CD8-positive, alpha-beta memory T cell (primary cell): Measurements from ENCODE around the gene SPN. TPM values are rescaled to one million over a fixed set of nuclear protein-coding genes. Genes with fewer than 3 reads are reported as not detected.
"Not testable (repeated sequence)": the region's sequence is repeated elsewhere in the genome, so short reads cannot be mapped to it uniquely, and the experiment has no call there.

Experiments
- CTCF ChIA-PET: fragments of 350-600 bp; sonication (Branson Sonifier 250); formaldehyde crosslinking; loops from one replicate; lab custom pipeline; 2021; ENCODE audit warnings: antibody characterized with exemption; lab: Charles Lee
- POLR2A ChIA-PET: fragments of 350-600 bp; sonication (Branson Sonifier 250); formaldehyde crosslinking; loops from one replicate; lab custom pipeline; 2021; ENCODE audit warnings: antibody characterized with exemption; lab: Charles Lee
- DNase-seq, 5 donors: peaks; one replicate each; pipeline versions ENCODE4 v3.0.0 to v3.0.0-alpha.2; 2020 to 2022; ENCODE audit warnings: mixed read lengths in 1 of 5
- H3K27ac ChIP-seq: one replicate; pipeline ENCODE4 v1.7.0; 2013; ENCODE audit warnings: low read depth, mild to moderate bottlenecking, low read length, moderate library complexity
- H3K27me3 ChIP-seq: 2 replicates; pipeline ENCODE4 v1.7.0; 2013; ENCODE audit warnings: low read length, mild to moderate bottlenecking; ENCODE audit not compliant: insufficient read depth, poor library complexity, severe bottlenecking
- H3K36me3 ChIP-seq: 2 replicates; pipeline ENCODE4 v1.7.0; 2013; ENCODE audit warnings: mild to moderate bottlenecking, low read length, moderate library complexity; ENCODE audit not compliant: insufficient read depth
- H3K4me1 ChIP-seq: 2 replicates; pipeline ENCODE4 v1.7.0; 2013; ENCODE audit warnings: mild to moderate bottlenecking, low read length, moderate library complexity; ENCODE audit not compliant: insufficient read depth
- H3K4me3 ChIP-seq: 2 replicates; pipeline ENCODE4 v1.7.0; 2013; ENCODE audit warnings: mild to moderate bottlenecking, low read length
- H3K9me3 ChIP-seq: 2 replicates; pipeline ENCODE4 v1.7.0; 2013; ENCODE audit warnings: mild to moderate bottlenecking, low read length
- H3K27ac Mint-ChIP-seq, 8 donors: one replicate each; pipeline ENCODE4 v1.8.0; 2020 to 2021; ENCODE audit warnings: mixed read lengths in 8 of 8, mild to moderate bottlenecking in 6 of 8, inconsistent platforms in 3 of 8, moderate library complexity in 3 of 8
- H3K27me3 Mint-ChIP-seq, 2 donors: one replicate each; pipeline ENCODE4 v1.8.0; 2020 to 2021; ENCODE audit warnings: mixed read lengths in 2 of 2, mild to moderate bottlenecking in 1 of 2, moderate library complexity in 1 of 2
- H3K36me3 Mint-ChIP-seq, 3 donors: one replicate each; pipeline ENCODE4 v1.8.0; 2020 to 2021; ENCODE audit warnings: mixed read lengths in 3 of 3, inconsistent platforms in 1 of 3, mild to moderate bottlenecking in 1 of 3
- H3K4me1 Mint-ChIP-seq, 3 donors: one replicate each; pipeline ENCODE4 v1.8.0; 2020 to 2021; ENCODE audit warnings: mixed read lengths in 3 of 3, inconsistent platforms in 1 of 3, mild to moderate bottlenecking in 1 of 3
- H3K4me3 Mint-ChIP-seq, 7 donors: one replicate each; pipeline ENCODE4 v1.8.0; 2020 to 2021; ENCODE audit warnings: mixed read lengths in 7 of 7, mild to moderate bottlenecking in 6 of 7, moderate library complexity in 4 of 7, inconsistent platforms in 2 of 7
- H3K9me3 Mint-ChIP-seq, 5 donors: one replicate each; pipeline ENCODE4 v1.8.0; 2020 to 2022; ENCODE audit warnings: mixed read lengths in 5 of 5, mild to moderate bottlenecking in 3 of 5, moderate library complexity in 2 of 5, inconsistent platforms in 1 of 5
- polyA plus RNA-seq: library from polyadenylated mRNA; unstranded; fragments of 300-500 nt; fragmentation: Illumina TruSeq; gene quantifications from one replicate; pipeline ENCODE4 v1.2.3, GENCODE V29; 2021
- total RNA-seq, 2 experiments: library from RNA; stranded (reverse); gene quantifications; one replicate each; pipeline ENCODE4 v1.2.3, GENCODE V29; 2021

SPN gene
- total and polyA plus RNA-seq, 3 experiments from 2014 or later, result 136 to 255 (median 144) TPM

GRCh38 chr16:29649588-29650494 lies 13.2 kb upstream of the SPN start:
- Mint-ChIP-seq H3K9me3 (no peaks in the 10 kb centered on the region), H3K36me3 (no peaks in the 10 kb centered on the region), H3K4me1 (peaks cover 5 to 9% (median 9%) of the 10 kb centered on the region in 3 donors), H3K4me3 (no peak overlapping the region), H3K27me3 (no peaks in the 10 kb centered on the region), H3K27ac (peak overlapping the region in 2 of 8 donors; percentile 22 to 29)
- Histone ChIP-seq H3K4me3 (no peak overlapping the region), H3K27ac (no peak overlapping the region), H3K4me1 (peaks cover 7% of the 10 kb centered on the region), H3K9me3 (no peaks in the 10 kb centered on the region), H3K27me3 (no peaks in the 10 kb centered on the region), H3K36me3 (no peaks in the 10 kb centered on the region)
- CTCF ChIA-PET, result interaction anchor here (0.7 kb wide), 1 partner anchor 690 kb away, joined by 3 read pairs; no protein-coding TSS in a partner anchor
- DNase-seq, result no peak
- POLR2A ChIA-PET, result interaction anchor here (0.7 kb wide), 2 partner anchors 9 to 26 kb away, joined by 5 to 6 read pairs; no protein-coding TSS in a partner anchor

GRCh38 chr16:29650771-29651170 lies 12.3 kb upstream of the SPN start:
- peaks cover 1% of the 10 kb centered on the region for H3K4me1 ChIP-seq
- POLR2A ChIA-PET, result interaction anchor here (0.6 to 0.7 kb wide), 2 partner anchors 27 to 141 kb away, joined by 3 to 4 read pairs; no protein-coding TSS in a partner anchor
- H3K36me3 ChIP-seq, result no peaks in the 10 kb centered on the region
- Mint-ChIP-seq H3K9me3 (no peaks in the 10 kb centered on the region), H3K4me3 (no peak overlapping the region), H3K4me1 (peaks cover under 1 to 7% (median 5%) of the 10 kb centered on the region in 3 donors), H3K27ac (no peak overlapping the region), H3K36me3 (no peaks in the 10 kb centered on the region), H3K27me3 (no peaks in the 10 kb centered on the region)
- CTCF ChIA-PET, result interaction anchor here (1.2 kb wide), 1 partner anchor 49 kb away, joined by 3 read pairs; no protein-coding TSS in a partner anchor
- DNase-seq, result no peak
- H3K4me3 ChIP-seq, result no peak overlapping the region
- H3K27ac ChIP-seq, result no peak overlapping the region
- H3K27me3 ChIP-seq, result no peaks in the 10 kb centered on the region
- H3K9me3 ChIP-seq, result no peaks in the 10 kb centered on the region

GRCh38 chr16:29651774-29652349 lies 11.2 kb upstream of the SPN start:
- Mint-ChIP-seq H3K27ac (no peak overlapping the region), H3K4me1 (peaks cover 4 to 9% (median 4%) of the 10 kb centered on the region in 3 donors), H3K9me3 (no peaks in the 10 kb centered on the region), H3K36me3 (peaks cover 0 to 2% (median 0%) of the 10 kb centered on the region in 3 donors), H3K4me3 (no peak overlapping the region), H3K27me3 (no peaks in the 10 kb centered on the region)
- Histone ChIP-seq H3K9me3 (no peaks in the 10 kb centered on the region), H3K27ac (no peak overlapping the region), H3K27me3 (no peaks in the 10 kb centered on the region), H3K36me3 (no peaks in the 10 kb centered on the region), H3K4me1 (no peaks in the 10 kb centered on the region), H3K4me3 (no peak overlapping the region)
- ChIA-PET CTCF (interaction anchor here (1.2 kb wide), 1 partner anchor 48 kb away, joined by 3 read pairs; no protein-coding TSS in a partner anchor), POLR2A (no interaction called here)
- DNase-seq, result no peak

GRCh38 chr16:29653471-29653870 lies 9.6 kb upstream of the SPN start:
- peaks cover 0 to 2% (median 0%) of the 10 kb centered on the region in 3 donors for H3K36me3 Mint-ChIP-seq
- Histone ChIP-seq H3K4me1 (no peaks in the 10 kb centered on the region), H3K36me3 (no peaks in the 10 kb centered on the region), H3K27ac (no peak overlapping the region), H3K4me3 (no peak overlapping the region), H3K9me3 (no peaks in the 10 kb centered on the region), H3K27me3 (no peaks in the 10 kb centered on the region)
- no peaks in the 10 kb centered on the region for H3K9me3 Mint-ChIP-seq
- peaks cover 4 to 9% (median 5%) of the 10 kb centered on the region in 3 donors for H3K4me1 Mint-ChIP-seq
- CTCF ChIA-PET, result interaction anchor here (1.2 to 1.4 kb wide), 2 partner anchors 12 to 13 kb away, joined by 3 to 5 read pairs; no protein-coding TSS in a partner anchor
- H3K4me3 Mint-ChIP-seq, result no peak overlapping the region
- no peaks in the 10 kb centered on the region for H3K27me3 Mint-ChIP-seq
- POLR2A ChIA-PET, result no interaction called here
- DNase-seq, result no peak
- H3K27ac Mint-ChIP-seq, result no peak overlapping the region

DNA sequence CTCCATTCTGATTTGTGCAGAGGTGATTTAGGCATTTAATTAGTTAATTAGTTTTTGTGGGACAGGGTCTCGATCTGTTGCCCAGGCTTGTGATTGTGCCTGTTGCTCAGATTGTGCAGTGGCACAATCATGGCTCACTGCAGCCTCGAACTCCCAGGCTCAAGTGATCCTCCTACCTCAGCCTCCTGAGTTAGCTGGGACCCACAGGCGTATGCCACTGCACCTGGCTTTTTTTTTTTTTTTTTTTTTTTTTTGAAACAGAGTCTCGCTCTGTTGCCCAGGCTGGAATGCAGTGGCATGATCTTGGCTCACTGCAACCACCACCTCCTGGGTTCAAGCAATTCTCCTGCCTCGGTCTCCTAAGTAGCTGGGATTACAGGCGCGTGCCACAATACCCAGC lies 9.2 kb upstream of the SPN start:
- CTCF ChIA-PET, result interaction anchor here (1.0 to 1.4 kb wide), 3 partner anchors 12 to 85 kb away, joined by 3 to 5 read pairs (median 3); no protein-coding TSS in a partner anchor
- H3K27me3 ChIP-seq, H3K9me3 ChIP-seq, H3K4me3 Mint-ChIP-seq, H3K4me1 ChIP-seq, H3K27me3 Mint-ChIP-seq, H3K36me3 Mint-ChIP-seq, H3K27ac ChIP-seq, H3K4me3 ChIP-seq, DNase-seq, H3K9me3 Mint-ChIP-seq, POLR2A ChIA-PET, H3K36me3 ChIP-seq: not testable (repeated sequence)
- Mint-ChIP-seq H3K4me1 (peaks cover 5 to 12% (median 5%) of the 10 kb centered on the region in 3 donors), H3K27ac (peak overlapping the region in 1 of 8 donors; percentile 46)

- DNase-seq, result no peak
- Mint-ChIP-seq H3K36me3 (peaks cover 0 to 2% (median 0%) of the 10 kb centered on the region in 3 donors), H3K4me3 (peak overlapping the region in 1 of 7 donors; percentile 17), H3K9me3 (no peaks in the 10 kb centered on the region), H3K4me1 (peaks cover 14 to 28% (median 26%) of the 10 kb centered on the region in 3 donors), H3K27ac (peak overlapping the region in 6 of 8 donors; percentile 17 to 77 (median 62)), H3K27me3 (no peaks in the 10 kb centered on the region)
- no peaks in the 10 kb centered on the region for H3K36me3 ChIP-seq
- peaks cover 11% of the 10 kb centered on the region for H3K4me1 ChIP-seq
- no peaks in the 10 kb centered on the region for H3K9me3 ChIP-seq
- H3K27ac ChIP-seq, result no peak overlapping the region
- no peak overlapping the region for H3K4me3 ChIP-seq
- CTCF ChIA-PET, result interaction anchor here (0.7 to 1.0 kb wide), 2 partner anchors 16 to 18 kb away, joined by 3 read pairs; no protein-coding TSS in a partner anchor
- POLR2A ChIA-PET, result no interaction called here
- no peaks in the 10 kb centered on the region for H3K27me3 ChIP-seq
Observed at GRCh38 chr16:29656688-29657523, 6.1 kb upstream of the SPN start.

- H3K4me1 Mint-ChIP-seq, result peaks cover 21 to 39% (median 35%) of the 10 kb centered on the region in 3 donors
- CTCF ChIA-PET, result no interaction called here
- H3K27ac Mint-ChIP-seq, result peak overlapping the region in 5 of 8 donors; percentile 28 to 83 (median 62)
Observed at GRCh38 chr16:29658705-29659104, 4.3 kb upstream of the SPN start.

More at GRCh38 chr16:29658705-29659104, 4.3 kb upstream of the SPN start:
- Histone ChIP-seq H3K27ac (no peak overlapping the region), H3K9me3 (no peaks in the 10 kb centered on the region), H3K36me3 (no peaks in the 10 kb centered on the region), H3K4me3 (no peak overlapping the region), H3K4me1 (peaks cover 15% of the 10 kb centered on the region), H3K27me3 (no peaks in the 10 kb centered on the region)
- DNase-seq, result no peak
- peaks cover 3 to 11% (median 6%) of the 10 kb centered on the region in 3 donors for H3K36me3 Mint-ChIP-seq
- no peak overlapping the region for H3K4me3 Mint-ChIP-seq
- POLR2A ChIA-PET, result interaction anchor here (0.7 kb wide), 1 partner anchor 13 kb away, joined by 4 read pairs; no protein-coding TSS in a partner anchor
- H3K27me3 Mint-ChIP-seq, result no peaks in the 10 kb centered on the region
- H3K9me3 Mint-ChIP-seq, result no peaks in the 10 kb centered on the region
